Peyer's patch (tissue), 4 donors: ENCODE results near the gene IQSEC3.

Experiments
- POLR2A ChIP-seq, 2 donors: fragments of 450-650 bp; IDR thresholded peaks; one replicate each; pipeline ENCODE4 v1.5.1; 2017; ENCODE audit warnings: antibody characterized with exemption in 2 of 2, mild to moderate bottlenecking in 2 of 2, moderate library complexity in 2 of 2
- TF ChIP-seq, protein P1 (sequence below), 6 experiments: fragments of 450-650 bp in 4 of 6; fragments of 200-600 bp in 2 of 6; sonication (generic) in 1 of 6; IDR thresholded peaks; one replicate each; pipeline ENCODE4 v1.5.1; 2017 to 2019; ENCODE audit warnings: antibody characterized with exemption in 6 of 6, mild to moderate bottlenecking in 3 of 6, moderate library complexity in 1 of 6

DNA sequence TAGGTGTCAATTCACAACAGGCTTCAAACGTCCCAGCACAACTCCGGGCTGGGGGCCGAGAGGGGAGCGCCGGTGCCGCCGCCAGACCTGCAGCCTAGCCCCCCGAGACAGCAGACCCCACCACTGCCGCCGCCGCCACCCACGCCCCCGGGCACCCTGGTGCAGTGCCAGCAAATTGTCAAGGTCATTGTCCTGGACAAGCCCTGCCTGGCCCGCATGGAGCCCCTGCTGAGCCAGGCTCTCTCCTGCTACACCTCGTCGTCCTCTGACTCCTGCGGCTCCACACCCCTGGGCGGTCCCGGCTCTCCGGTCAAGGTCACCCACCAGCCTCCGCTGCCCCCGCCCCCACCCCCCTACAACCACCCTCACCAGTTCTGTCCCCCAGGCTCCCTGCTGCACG is 108.0 kb downstream of the IQSEC3 start:
- TF ChIP-seq, protein P1, sequence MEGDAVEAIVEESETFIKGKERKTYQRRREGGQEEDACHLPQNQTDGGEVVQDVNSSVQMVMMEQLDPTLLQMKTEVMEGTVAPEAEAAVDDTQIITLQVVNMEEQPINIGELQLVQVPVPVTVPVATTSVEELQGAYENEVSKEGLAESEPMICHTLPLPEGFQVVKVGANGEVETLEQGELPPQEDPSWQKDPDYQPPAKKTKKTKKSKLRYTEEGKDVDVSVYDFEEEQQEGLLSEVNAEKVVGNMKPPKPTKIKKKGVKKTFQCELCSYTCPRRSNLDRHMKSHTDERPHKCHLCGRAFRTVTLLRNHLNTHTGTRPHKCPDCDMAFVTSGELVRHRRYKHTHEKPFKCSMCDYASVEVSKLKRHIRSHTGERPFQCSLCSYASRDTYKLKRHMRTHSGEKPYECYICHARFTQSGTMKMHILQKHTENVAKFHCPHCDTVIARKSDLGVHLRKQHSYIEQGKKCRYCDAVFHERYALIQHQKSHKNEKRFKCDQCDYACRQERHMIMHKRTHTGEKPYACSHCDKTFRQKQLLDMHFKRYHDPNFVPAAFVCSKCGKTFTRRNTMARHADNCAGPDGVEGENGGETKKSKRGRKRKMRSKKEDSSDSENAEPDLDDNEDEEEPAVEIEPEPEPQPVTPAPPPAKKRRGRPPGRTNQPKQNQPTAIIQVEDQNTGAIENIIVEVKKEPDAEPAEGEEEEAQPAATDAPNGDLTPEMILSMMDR (IDR thresholded peaks at IDR 0.05), result no peak
- TF ChIP-seq POLR2A (IDR thresholded peaks at IDR 0.05), result no peak
